ENCODE results near the gene TMPRSS3.

The TMPRSS3 gene

DNA sequence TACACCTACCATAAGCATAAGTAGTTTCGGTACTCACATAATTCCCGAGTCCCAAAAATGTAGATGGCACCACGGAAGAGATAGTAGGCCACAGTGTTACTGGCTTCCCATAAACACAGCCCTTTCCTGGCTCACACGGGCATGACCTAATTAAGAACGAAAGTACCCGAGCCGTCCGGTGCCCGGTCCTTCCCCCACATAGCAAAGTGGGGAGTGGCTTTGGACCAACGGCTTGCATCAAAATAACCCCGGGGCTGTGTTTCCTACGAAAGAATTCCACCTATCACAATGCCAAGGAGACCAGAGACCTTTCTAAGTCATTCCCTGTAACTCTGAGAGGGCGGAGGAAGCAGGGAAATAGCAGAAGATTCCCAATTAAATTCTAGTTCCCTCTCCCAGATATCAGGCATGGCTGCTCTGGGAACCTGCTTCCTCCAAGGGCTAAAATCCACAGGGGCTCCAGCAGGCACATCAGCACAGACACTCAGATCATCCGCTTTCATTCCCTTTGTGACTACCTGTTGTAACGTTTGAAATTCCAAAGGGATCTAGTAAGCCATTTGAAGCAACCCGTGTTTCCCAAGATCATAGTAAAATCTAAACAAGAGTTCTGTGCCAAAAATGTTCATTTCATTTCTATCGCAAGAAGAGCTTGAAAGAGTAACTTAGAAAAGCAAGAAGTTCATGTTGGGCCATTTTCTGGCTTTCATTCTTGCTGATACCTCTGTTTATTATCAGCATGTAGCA lies at the start of gene TMPRSS3:
TSS of gene TMPRSS3 (minus strand) at position 148 of the 747 bp plus-strand sequence. CDS start 635 bp downstream, outside the sequence.
- DNase-seq: peak; percentile 20

DNA sequence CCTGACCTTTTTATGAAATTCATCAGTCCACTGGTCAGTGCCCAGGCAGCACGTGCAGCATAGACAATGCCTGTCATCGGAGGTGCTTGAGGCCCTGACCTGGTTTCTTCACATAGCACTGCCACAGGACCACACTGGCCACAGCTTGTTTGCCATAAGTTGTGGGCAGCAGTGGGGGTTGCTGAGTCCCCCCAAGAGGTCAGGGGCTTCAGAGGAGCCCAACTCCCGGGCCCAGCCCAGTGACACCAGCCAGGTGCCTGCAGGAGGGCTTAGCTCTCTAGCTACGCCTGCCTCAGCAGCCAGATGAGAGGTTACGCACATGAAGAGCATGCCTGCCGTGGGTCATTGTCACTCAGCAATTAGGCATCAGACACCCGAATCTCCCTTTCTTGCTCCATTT lies 49.5 kb upstream of the TMPRSS3 start:
- DNase-seq: no peak

DNA sequence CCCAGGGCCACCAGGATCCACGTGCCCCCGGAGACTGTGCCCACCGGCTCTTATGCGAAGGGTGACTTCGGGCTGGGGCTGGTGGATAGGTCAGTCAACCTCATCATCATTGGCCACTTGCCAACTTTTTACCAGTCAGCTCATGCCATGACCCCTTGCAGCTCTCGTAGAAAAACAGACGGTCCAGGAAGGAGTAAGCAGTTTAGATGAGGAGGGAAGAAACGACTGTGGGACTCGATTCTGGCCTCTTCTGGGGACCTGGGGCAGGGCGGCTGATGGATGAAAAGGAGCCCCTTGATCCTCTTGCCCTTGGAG lies 48.9 kb upstream of the TMPRSS3 start:
- no peak for DNase-seq

DNA sequence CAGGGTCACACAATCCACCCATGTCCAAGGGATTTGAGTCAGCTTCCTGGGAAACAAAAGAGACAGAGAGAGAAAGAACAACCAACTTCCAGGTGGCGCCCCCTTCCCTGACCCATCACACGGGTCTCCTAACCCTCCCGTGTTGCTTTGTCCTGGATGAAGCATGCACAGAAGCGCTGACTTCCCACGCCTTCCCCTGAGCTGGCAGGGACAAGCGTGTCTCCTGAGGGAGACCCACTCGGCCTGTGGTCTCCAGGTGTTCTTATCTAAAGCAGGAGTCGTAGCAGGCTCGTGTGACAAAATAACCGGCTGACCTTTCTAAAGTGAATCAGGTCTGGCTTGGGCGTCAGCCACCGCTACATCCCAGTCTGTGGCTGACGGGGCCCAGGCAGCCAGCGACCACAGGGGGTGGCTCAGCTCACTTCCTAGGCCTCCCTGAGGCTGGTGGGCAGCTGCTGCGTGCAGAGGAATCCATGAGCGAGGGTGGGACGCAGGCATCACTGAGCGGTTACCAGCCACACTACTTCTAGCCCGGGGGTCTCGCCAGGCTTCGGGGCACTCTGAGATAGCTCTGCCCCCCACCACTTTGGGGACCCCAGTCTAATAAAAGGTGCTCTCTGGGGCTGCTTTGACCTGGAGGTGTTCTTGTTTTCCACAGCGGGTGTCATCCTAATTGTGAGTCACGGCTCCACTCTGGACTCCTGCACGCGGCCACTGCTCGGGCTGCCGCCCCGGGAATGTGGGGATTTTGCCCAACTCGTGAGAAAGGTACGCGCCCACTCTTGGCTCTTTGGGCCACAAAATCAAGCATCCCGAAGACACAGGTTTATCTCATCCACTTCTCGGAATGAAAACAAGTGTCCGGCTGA lies 48.3 kb upstream of the TMPRSS3 start:
- no peak for DNase-seq

DNA sequence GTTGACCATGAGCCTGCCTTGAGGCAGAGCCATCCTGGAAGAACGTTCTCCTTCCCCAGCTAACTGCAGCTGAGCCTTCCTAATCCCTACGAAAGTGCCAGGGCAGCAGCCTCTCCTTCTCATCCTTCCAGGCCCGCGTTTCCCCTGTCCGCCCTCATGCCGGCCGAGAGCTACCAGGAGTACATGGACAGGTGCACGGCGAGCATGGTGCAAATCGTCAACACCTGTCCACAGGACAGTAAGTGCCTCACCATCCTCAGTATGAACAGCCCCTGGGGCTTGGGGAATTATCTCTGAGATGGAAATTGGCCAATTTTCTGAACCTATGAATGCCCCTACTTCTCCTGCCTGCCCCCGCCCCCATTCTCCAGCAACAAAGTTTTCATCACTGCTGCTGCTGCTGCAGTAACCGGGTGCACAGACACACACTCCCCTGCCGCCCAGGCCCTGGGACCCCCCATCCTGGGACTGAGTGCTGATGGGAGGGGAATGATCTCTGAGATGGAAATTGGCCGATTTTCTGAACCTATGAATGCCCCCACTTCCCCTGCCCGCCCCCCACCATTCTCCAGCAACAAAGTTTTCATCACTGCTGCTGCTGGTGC lies 47.4 kb upstream of the TMPRSS3 start:
- no peak for DNase-seq

DNA sequence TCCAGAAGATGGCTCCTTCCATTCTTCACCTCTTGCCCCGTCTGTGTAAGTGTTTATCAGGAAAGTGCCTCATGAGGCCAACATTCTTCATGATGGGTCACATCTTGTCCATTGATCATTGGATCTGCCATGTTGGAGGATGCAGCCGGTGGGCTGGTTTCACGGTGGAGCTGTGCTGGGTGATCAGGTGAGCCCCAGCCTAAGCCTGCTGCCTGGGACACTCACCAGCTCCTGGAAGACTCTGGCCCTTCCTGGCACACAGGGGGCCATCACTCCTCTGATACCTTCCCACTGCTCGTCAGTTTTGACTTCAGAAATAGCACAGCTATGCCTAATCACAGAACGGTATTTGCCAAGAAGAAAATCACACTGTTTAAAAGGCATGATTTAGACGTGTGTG lies 46.1 kb upstream of the TMPRSS3 start:
- no peak for DNase-seq

DNA sequence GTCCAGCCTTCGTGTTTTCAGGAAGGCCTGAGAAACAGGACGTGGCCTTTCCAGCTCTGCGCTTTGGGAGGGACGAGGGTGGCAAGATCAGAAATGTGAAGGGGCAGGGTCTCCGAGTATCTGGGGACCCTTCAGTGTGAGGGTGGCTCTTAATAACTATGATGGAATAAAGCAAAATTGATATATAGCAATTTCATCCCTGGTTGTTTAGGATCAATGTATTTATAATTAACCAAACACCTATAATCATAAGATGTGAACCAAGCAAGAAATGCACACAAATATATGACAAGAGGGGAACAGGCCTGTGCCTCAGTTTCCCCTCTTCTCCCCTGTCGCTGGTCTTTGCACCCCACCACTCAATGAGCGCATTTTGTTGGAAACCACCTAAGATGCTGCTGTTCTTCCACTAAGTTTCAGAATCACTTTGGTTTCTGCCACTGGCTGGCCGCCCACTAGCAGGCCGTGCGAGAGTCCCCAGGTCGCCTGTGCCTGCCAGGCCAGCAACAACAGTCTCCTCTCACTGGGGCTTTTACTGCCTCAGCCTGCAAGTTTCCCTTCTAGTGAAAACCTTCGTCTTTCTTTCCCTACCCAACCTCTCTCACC lies 44.4 kb upstream of the TMPRSS3 start:
- no peak for DNase-seq

DNA sequence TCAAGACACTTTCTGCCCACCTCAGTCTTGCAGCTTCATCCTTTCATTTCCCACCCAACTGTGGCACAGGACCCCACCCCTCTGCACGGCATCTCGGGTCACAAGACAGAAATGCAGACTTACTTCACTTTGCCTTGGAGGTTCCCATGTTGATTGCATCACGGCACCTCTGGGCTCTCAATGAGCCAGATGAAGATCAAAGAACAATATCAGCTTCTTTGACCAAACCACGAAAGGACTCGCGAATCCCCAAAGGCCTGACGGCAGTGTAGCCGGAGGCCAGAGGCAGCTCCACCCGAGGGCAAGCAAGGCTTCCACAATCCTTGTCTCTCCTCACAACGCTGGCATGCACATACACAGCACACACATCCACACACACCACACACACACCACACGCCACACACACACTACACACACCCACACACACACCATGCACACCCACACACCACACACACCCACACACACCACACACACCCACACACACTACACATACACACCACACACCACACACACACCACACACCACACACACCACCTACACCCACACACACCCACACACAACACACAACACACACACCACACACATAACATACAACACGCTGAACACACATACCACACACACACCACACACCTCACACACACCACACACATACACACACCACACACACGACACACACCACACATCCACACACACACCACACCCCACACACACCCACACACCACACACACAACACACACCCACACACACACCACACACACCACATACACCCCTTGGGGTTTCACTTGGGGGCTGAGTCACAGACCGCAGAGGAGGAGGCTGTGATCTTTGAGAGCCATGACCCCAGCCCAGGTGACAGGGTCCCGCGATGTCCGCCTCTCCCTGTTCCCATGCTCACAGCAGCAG lies 43.7 kb upstream of the TMPRSS3 start:
- no peak for DNase-seq

DNA sequence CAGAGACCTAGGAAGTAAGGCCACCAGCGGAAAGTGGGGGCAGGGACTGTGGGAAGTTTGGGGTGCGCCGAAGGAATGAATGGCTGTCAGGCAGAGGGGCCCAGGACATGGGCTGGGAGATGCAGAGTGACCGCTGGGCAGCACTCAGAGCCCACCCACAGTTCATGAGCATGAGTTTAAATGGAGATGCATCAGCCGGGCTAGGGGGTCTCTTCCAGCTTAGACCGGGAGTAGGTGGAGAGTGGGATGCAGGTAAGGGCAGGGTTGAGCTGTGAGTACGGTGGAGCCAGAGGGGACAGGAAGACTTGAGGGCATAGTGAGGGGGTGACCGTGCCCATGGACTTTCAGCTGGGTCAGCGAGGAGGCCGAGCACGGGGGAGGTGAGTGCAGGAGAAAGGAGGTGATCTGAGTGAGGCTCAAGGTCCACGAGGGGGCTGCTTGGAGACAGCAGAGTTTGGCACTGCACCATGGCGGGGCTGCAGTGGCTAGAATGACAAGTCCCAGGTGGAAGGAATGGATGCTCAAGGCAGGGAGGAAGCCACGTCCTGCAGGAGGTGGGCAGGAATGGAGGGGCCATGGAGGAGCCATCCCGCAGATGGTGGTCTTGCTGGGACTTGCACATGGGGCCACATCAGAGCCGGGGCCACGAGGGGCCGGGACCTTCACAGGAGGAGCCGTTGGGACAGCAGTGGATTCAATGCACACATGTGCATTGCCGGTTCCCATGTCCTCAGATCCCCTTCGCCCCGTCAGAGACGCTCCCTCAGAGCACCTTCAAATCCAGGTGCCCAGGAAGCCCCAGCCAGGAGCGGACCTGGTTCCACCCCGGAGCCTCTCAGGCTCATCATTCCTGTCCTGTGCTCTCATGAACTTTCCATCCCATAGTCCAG lies 42.7 kb upstream of the TMPRSS3 start:
- DNase-seq: no peak

DNA sequence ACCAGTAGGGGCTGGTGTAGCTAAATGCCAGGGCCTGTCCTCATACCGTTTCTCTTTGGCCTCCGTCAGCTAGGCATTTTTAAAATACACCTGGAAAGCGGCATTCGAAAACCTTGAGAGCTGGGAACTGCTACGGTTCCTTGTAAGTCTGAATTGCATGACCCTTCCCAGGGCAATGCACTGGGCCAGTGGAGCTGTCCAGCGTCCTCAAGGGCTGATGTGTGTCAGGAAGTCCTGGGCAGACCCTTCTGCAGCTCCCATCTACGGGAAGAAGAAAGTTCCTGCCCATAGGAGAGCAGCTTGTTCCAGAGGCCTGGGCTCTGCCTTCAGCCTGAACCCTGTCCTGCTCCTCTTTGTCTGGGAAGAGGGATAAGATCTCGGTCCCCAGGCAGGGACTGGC lies 41.9 kb upstream of the TMPRSS3 start:
- no peak for DNase-seq

DNA sequence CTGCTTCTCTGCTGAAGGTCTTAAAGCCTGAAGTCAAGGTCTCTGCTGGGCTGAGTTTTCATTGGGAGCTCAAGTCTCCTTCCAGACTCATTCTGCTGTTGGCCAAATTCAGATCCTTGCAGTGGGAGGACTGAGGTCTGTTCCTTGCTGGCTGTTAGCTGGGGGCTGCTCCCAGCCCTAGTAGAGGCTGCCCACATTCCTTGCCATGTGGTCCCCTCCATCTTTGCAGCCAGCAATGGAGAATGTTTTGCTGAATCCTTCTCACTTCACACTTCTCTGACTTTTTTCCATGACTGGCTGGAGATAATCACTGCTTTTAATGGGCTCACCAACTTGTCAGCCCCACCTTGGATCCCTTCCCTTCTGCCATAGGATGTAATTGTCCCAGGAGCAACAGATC lies 41.1 kb upstream of the TMPRSS3 start:
- DNase-seq: no peak

DNA sequence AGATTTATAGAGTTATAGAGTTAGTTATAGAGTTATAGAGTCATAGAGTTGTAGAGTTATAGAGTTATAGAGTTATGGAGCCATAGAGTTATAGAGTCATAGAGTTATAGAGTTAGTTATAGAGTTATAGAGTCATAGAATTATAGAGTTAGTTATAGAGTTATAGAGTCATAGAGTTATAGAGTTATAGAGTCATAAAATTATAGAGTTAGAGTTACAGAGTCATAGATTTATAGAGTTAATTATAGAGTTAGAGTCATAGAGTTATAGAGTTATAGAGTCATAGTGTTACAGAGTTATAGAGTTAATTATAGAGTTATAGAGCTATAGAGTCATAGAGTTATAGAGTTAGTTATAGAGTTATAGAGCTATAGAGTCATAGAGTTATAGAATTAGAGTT lies 40.0 kb upstream of the TMPRSS3 start:
- DNase-seq: no peak

DNA sequence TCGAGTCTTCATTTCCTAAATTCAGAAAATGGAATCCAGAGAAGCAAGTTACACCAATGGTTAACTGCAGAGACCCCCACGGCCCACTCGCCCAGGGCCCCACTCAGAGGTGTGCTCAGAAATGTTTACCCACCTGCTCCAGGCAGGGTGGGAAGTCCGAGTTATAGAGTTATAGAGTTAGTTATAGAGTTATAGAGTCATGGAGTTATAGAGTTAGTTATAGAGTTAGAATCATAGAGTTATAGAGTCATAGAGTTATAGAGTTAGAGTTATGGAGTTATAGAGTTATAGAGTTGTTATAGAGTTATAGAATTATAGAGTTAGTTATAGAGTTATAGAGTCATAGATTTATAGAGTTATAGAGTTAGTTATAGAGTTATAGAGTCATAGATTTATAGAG lies 39.5 kb upstream of the TMPRSS3 start:
- no peak for DNase-seq

DNA sequence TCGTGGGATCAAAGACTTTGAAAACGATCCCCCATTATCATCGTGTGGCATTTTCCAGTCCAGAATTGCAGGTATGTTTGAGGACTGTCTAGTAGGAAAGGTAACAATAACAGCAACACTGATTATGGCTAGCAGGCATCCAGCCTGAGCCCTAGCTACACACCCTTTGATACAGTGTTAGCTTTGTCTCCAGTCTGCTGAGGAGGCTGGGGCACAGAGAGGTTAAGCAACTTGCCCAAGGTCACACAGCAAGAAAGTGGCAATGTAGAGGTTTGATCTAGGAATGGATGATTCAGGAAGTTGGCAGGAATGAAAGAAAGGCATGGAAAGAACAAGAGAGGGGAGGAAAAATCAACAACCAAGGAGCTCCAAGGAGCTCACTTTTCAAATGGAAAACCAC lies 39.0 kb upstream of the TMPRSS3 start:
- no peak for DNase-seq

DNA sequence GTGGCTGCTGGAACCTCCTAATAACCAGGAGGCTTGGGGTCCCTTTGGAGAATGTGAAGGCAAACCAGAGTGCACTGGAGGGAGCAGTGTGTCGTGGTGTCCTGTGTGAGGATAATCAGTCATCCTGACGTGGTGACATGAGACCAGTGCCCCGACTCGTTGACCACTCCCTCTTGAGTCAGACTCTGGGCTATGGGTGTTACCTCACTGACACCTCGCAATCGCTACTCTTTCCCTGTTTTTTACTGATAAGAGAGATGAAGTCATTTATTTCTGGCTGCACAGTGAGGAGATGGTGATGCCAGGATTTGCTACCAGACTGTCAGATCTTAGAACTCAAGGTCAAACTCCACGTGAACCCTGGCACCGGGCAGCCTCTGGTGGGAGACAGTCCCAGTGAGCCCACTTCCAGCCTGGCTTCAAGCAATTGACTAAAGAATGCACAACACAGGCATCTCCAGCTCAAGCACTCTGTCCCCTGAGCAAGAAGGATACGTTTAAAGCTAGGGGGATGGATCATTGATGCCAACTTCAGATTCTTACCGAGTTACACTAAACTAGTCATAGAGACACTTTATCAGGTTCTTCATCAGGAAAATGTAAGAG lies 38.2 kb upstream of the TMPRSS3 start:
- peak; percentile 93 for DNase-seq

DNA sequence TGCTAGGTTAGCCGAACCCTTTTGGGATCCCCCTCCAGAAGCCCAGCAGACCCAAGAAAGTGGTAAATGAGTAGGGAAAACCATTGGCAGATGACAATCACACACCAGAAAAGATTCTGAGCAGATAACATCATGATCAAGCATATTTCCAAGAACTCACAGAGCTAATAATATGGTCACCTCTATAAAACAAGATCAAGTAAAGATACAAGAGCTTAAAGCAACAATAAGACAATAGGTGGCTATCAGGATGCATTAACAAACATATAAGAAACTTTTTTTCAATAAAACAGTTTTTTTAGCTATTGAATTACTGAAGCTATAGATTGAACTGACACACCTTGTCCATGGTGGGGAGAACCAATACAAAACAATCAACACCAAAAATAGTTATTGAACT lies 36.8 kb upstream of the TMPRSS3 start:
- DNase-seq: peak; percentile 42

DNA sequence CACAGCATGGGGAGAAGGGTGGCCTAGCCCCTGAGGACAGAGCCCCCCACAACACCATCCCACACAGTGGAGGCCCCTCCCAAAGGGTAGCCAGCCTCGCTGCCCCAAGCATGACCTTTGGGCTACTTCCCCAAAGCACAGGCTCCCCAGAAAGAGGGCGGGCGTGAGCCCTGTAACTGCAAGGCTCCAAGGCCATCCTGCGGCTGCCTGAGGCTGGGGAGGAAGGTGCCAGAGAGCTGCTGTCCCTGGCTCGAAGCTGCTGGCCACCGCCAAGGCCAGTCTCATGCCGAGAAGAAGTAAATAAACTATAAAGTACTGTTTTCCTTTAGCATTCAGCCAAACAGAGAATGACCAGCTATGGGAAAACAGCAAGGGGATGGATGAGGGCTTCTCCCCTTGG lies 35.3 kb upstream of the TMPRSS3 start:
- no peak for DNase-seq

DNA sequence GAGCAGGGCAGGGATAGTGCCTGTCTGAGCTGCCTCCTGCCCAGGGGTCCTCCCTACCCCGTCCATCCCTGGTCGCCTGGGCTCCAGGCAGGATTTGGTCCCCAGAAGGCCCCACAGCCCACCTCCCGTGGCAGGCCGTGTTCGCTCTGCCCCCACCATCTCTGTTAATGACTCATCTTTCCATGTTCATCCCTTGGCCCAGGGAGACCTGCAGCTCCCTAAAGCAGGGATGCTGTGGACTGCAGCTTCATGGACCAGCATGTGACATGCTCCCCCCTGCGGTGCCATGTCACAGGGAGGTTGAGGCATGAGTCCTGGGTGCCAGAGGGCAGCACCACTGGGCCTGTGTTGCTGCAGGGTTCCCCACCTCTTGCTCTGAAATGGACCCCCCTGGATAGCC lies 34.7 kb upstream of the TMPRSS3 start:
- DNase-seq: no peak

DNA sequence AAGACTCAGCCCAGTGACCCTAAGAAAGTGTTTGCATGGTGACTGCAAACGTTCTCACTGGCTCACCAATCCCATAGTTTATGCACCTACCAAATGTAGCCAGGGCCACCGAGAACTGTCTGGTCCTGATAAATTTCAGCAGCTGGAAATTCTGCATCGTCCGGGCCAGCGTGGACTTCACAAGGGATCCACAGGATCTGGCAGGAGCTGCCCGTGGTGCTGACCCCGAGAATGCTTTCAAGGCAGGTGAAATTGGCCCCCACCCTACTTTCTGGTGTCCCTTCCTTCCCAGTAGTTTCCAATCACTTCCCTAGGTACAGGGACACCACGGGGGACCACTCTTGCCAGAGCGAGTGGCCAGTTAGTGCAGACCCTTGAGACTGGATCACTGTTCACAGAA lies 34.0 kb upstream of the TMPRSS3 start:
- DNase-seq: no peak

DNA sequence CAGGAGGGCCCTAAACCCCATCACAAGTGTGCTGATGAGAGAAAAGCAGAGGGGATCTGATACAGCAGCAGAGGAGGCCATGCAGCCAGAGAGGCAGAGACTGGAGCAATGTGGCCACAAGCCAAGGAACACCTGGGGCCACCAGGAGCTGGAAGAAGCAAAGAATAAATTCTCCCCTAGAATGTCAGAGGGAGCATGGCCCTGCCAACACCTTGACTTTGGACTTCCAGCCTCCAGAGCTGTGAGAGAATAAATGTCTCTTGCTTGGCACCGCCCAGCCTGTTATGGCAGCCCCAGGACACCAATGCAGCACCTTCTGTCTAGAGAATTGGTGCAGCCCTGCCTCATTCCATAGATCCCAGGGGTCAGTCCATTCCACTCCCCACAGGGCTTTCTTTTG lies 33.2 kb upstream of the TMPRSS3 start:
- DNase-seq: no peak

DNA sequence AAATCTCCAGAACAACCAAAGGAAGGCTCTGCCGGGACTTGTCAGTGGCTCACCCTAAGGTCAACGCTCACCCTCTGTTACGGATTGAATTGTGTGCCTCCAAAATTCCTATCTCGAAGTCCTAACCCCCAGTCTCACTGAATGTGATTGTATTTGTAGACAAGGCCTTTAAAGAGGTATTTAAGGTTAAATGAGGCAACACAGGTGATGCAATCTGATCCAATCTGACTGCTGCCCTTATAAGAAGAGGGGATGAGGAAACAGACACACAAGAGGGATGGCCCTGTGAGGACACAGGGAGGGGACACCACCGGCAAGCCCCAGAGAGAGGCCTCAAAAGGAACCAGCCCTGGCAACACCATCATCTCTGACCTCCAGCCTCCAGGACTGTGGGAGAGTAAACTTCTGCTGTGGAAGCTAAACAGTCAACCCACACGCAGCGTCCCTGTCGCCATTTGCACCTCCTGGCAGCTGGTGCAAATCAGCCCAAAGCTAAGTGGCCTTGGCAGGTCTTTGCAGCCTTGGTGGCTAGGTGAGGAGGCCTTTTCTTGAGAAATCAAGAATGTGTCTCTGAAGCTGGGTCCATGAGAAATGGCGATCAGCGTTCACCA lies 32.1 kb upstream of the TMPRSS3 start:
- no peak for DNase-seq

Data from OCI-M1 (cell line).